GM19397 (cell line): Measurements from ENCODE around the gene ALKBH1.
"Not testable (repeated sequence)": the region's sequence is repeated elsewhere in the genome, so short reads cannot be mapped to it uniquely, and the experiment has no call there.

Experiments
- ATAC-seq: cut with Tn5 transposase; IDR thresholded peaks from one replicate; pipeline ENCODE4 v1.9.1; 2021; ENCODE audit warnings: mild to moderate bottlenecking, moderate library complexity; ENCODE audit not compliant: unreplicated experiment

Gene ALKBH1

GRCh38 chr14:77707724-77708408, at the start of gene ALKBH1, which contains the start of gene SLIRP:
TSS of gene ALKBH1 (minus strand) at chr14:77708023. CDS start at chr14:77708004, 19 bp downstream.
TSS of gene SLIRP (plus strand) at chr14:77708103. CDS start at chr14:77708112, 9 bp downstream.
- ATAC-seq = peak; percentile 97

GRCh38 chr14:77752799-77753516, 45.1 kb upstream of the ALKBH1 start:
- ATAC-seq = no peak

- no peak for ATAC-seq
Observed at GRCh38 chr14:77752266-77752665, 44.4 kb upstream of the ALKBH1 start.

- not testable (repeated sequence) for ATAC-seq
Observed at GRCh38 chr14:77747425-77747824, 39.6 kb upstream of the ALKBH1 start.

GRCh38 chr14:77746064-77746702, 38.4 kb upstream of the ALKBH1 start:
- ATAC-seq = no peak

GRCh38 chr14:77741438-77741837, 33.6 kb upstream of the ALKBH1 start:
- no peak for ATAC-seq

GRCh38 chr14:77738559-77739250, 30.9 kb upstream of the ALKBH1 start:
- ATAC-seq = no peak

GRCh38 chr14:77730976-77731497, 23.2 kb upstream of the ALKBH1 start:
- ATAC-seq = no peak

- ATAC-seq = no peak
Observed at GRCh38 chr14:77722301-77722700, 14.5 kb upstream of the ALKBH1 start.

GRCh38 chr14:77721437-77721836, 13.6 kb upstream of the ALKBH1 start:
- no peak for ATAC-seq

- ATAC-seq = no peak
Observed at GRCh38 chr14:77717608-77718305, 9.9 kb upstream of the ALKBH1 start.

- no peak for ATAC-seq
Observed at GRCh38 chr14:77714926-77715325, 7.1 kb upstream of the ALKBH1 start.

- no peak for ATAC-seq
Observed at GRCh38 chr14:77710364-77710763, 2.5 kb upstream of the ALKBH1 start.

- no peak for ATAC-seq
Observed at GRCh38 chr14:77709412-77709811, 1.6 kb upstream of the ALKBH1 start.

GRCh38 chr14:77708749-77709148, 926 bp upstream of the ALKBH1 start:
- no peak for ATAC-seq

- peak; percentile 6 for ATAC-seq
Observed at GRCh38 chr14:77707355-77707723, 484 bp downstream of the ALKBH1 start.

GRCh38 chr14:77691259-77691658, 16.6 kb downstream of the ALKBH1 start:
- no peak for ATAC-seq

- no peak for ATAC-seq
Observed at GRCh38 chr14:77682158-77682553, 25.7 kb downstream of the ALKBH1 start.

GRCh38 chr14:77681196-77682157, 26.3 kb downstream of the ALKBH1 start:
- no peak for ATAC-seq
